GM23338 (cell line): ENCODE measurements around the gene ITGA2. TPM values are rescaled to one million over a fixed set of nuclear protein-coding genes. Genes with fewer than 3 reads are reported as not detected.

Source experiments
- ATAC-seq: fragments of 200-7000 bp; cut with Tn5 transposase; 3 replicates; pipeline ENCODE4 v1.9.1; 2020
- DNase-seq: peaks from one replicate; pipeline ENCODE4 v3.0.0-alpha.2; 2015; ENCODE audit warnings: low spot score
- H2AFZ ChIP-seq: fragments of 200-600 bp; sonication (generic); 2 replicates; pipeline ENCODE4 v1.8.0; 2016; ENCODE audit warnings: antibody characterized with exemption, mild to moderate bottlenecking, moderate library complexity
- H3F3A ChIP-seq: fragments of 200-600 bp; sonication (generic); replicated peaks from 2 replicates; pipeline ENCODE4 v1.8.0; 2017; ENCODE audit warnings: antibody characterized with exemption, mixed run types, low read depth
- H3K27ac ChIP-seq: fragments of 200-600 bp; sonication (generic); 2 replicates; pipeline ENCODE4 v1.6.1; 2016; ENCODE audit warnings: low read depth
- H3K27me3 ChIP-seq: fragments of 200-600 bp; sonication (generic); 2 replicates; pipeline ENCODE4 v1.8.0; 2016; ENCODE audit warnings: mild to moderate bottlenecking, mixed run types, moderate library complexity; ENCODE audit not compliant: insufficient read depth
- H3K36me3 ChIP-seq: fragments of 200-600 bp; sonication (generic); 2 replicates; pipeline ENCODE4 v1.8.0; 2016; ENCODE audit warnings: mild to moderate bottlenecking; ENCODE audit not compliant: insufficient read depth
- H3K4me1 ChIP-seq: fragments of 200-600 bp; sonication (generic); 2 replicates; pipeline ENCODE4 v1.8.0; 2016; ENCODE audit warnings: mild to moderate bottlenecking, moderate library complexity; ENCODE audit not compliant: insufficient read depth
- H3K4me2 ChIP-seq: fragments of 200-600 bp; sonication (generic); 2 replicates; pipeline ENCODE4 v1.7.1; 2017; ENCODE audit warnings: mixed run types
- H3K4me3 ChIP-seq: fragments of 200-600 bp; sonication (generic); 2 replicates; pipeline ENCODE4 v1.6.1; 2016; ENCODE audit warnings: mixed run types
- H3K79me2 ChIP-seq: fragments of 200-600 bp; sonication (generic); replicated peaks from 2 replicates; pipeline ENCODE4 v1.8.0; 2017; ENCODE audit warnings: mild to moderate bottlenecking; ENCODE audit not compliant: insufficient read depth
- H3K9me2 ChIP-seq: fragments of 200-600 bp; sonication (generic); 2 replicates; pipeline ENCODE4 v1.8.0; 2017; ENCODE audit not compliant: insufficient read depth
- H4K20me1 ChIP-seq: fragments of 200-600 bp; sonication (generic); replicated peaks from 2 replicates; pipeline ENCODE4 v1.8.0; 2017; ENCODE audit warnings: mild to moderate bottlenecking; ENCODE audit not compliant: insufficient read depth
- H3K27ac Mint-ChIP-seq: 2 replicates; pipeline ENCODE4 v1.8.0; 2020; ENCODE audit warnings: inconsistent platforms, mild to moderate bottlenecking, moderate library complexity, mixed read lengths
- H3K27me3 Mint-ChIP-seq: 3 replicates; pipeline ENCODE4 v1.8.0; 2022; ENCODE audit warnings: low read depth, mild to moderate bottlenecking, moderate library complexity, mixed read lengths, inconsistent platforms; ENCODE audit not compliant: insufficient read depth, poor library complexity
- H3K36me3 Mint-ChIP-seq: 3 replicates; pipeline ENCODE4 v1.8.0; 2021; ENCODE audit warnings: low read depth, mild to moderate bottlenecking, inconsistent platforms, moderate library complexity, mixed read lengths
- H3K4me1 Mint-ChIP-seq: 3 replicates; pipeline ENCODE4 v1.8.0; 2020; ENCODE audit warnings: mild to moderate bottlenecking, inconsistent platforms, mixed read lengths
- H3K4me3 Mint-ChIP-seq: 3 replicates; pipeline ENCODE4 v1.8.0; 2021; ENCODE audit warnings: moderate library complexity, mild to moderate bottlenecking, inconsistent platforms, mixed read lengths
- H3K9me3 Mint-ChIP-seq: 3 replicates; pipeline ENCODE4 v1.8.0; 2020; ENCODE audit warnings: moderate library complexity, mild to moderate bottlenecking, inconsistent platforms, mixed read lengths
- CREB1 ChIP-seq: fragments of 250-450 bp; sonication (Bioruptor Pico); IDR thresholded peaks from 2 replicates; pipeline ENCODE4 v1.5.0; 2020; ENCODE audit warnings: low read depth, mild to moderate bottlenecking, moderate library complexity
- CTCF ChIP-seq, 2 experiments: fragments of 200-600 bp in 1 of 2; sonication (generic) in 1 of 2; conservative IDR thresholded peaks; 2 replicates each; pipeline versions ENCODE4 v1.5.1 to v1.6.1; 2016 to 2017; ENCODE audit warnings: antibody characterized with exemption in 2 of 2, low read depth in 2 of 2, mild to moderate bottlenecking in 2 of 2, moderate library complexity in 1 of 2
- EZH2 ChIP-seq: fragments of 200-600 bp; sonication (generic); IDR thresholded peaks from one replicate; pipeline ENCODE4 v1.8.0; 2017; ENCODE audit warnings: antibody characterized with exemption, mild to moderate bottlenecking, low read depth; ENCODE audit not compliant: unreplicated experiment
- EZH2phosphoT487 ChIP-seq: fragments of 200-600 bp; sonication (generic); IDR thresholded peaks from one replicate; pipeline ENCODE4 v1.8.1; 2018; ENCODE audit warnings: antibody characterized with exemption; ENCODE audit not compliant: unreplicated experiment
- JUNB ChIP-seq: IDR thresholded peaks from one replicate; pipeline ENCODE4 v1.6.1; 2016; ENCODE audit warnings: antibody characterized with exemption; ENCODE audit not compliant: unreplicated experiment
- NANOG ChIP-seq: IDR thresholded peaks from 2 replicates; pipeline ENCODE4 v1.6.1; 2016; ENCODE audit warnings: antibody characterized with exemption, borderline replicate concordance
- POLR2AphosphoS5 ChIP-seq: IDR thresholded peaks from 2 replicates; pipeline ENCODE4 v1.6.1; 2016; ENCODE audit warnings: antibody characterized with exemption, low read depth
- REST ChIP-seq: IDR thresholded peaks from one replicate; pipeline ENCODE4 v1.6.1; 2018; ENCODE audit warnings: antibody characterized with exemption; ENCODE audit not compliant: unreplicated experiment
- STAT1 ChIP-seq: IDR thresholded peaks from one replicate; pipeline ENCODE4 v1.6.1; 2016; ENCODE audit warnings: antibody characterized with exemption; ENCODE audit not compliant: unreplicated experiment
- ZNF114 ChIP-seq: fragments of 250-450 bp; sonication (Bioruptor Pico); IDR thresholded peaks from 2 replicates; pipeline ENCODE4 v1.5.0; 2020; ENCODE audit warnings: mild to moderate bottlenecking, moderate library complexity
- ZNF331 ChIP-seq: fragments of 250-450 bp; sonication (Bioruptor Pico); IDR thresholded peaks from 2 replicates; pipeline ENCODE4 v1.5.0; 2020; ENCODE audit warnings: low read depth, mild to moderate bottlenecking, moderate library complexity
- ZNF462 ChIP-seq: fragments of 250-450 bp; sonication (Bioruptor Pico); IDR thresholded peaks from 2 replicates; pipeline ENCODE4 v1.5.0; 2020; ENCODE audit warnings: mild to moderate bottlenecking, moderate library complexity
- polyA plus RNA-seq: library from polyadenylated mRNA; unstranded; fragments of >200 nt; fragmentation: Nextera tagmentation; extraction: Ambion mirVana; gene quantifications from 2 replicates; pipeline ENCODE4 v1.2.1, GENCODE V29; 2016
- total RNA-seq: library from RNA; depleted of rRNA; stranded (reverse); fragments of >200 nt; shearing (Covaris generic); gene quantifications from 2 replicates; pipeline ENCODE4 v1.2.3, GENCODE V29; 2014
- TF ChIP-seq, protein P1 (sequence below): IDR thresholded peaks from 2 replicates; pipeline ENCODE4 v1.6.1; 2016; ENCODE audit warnings: antibody characterized with exemption

ITGA2 gene
- total and polyA plus RNA-seq, 2 experiments from 2014 or later = 2.6 to 7.1 TPM

DNA sequence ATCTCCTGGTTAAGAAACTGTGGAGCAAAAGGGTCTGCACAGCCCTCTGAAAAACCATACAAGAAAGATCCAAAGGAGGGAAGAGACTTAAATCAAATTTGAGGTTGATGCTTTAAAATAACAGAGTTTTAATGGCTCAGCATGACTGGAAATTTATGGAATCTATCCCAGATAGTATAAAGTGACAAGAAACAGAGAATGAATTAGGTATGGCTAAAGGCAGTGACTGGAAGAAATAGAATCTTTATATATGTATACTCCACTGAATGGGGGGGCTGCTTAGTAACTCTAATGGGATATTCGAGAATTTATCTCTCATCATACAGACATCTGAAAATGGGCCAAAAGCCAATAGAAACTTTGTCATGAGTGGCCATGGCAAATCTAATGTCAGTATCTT is 138.0 kb downstream of the ITGA2 start:
- no peak overlapping the region for H3K4me2 ChIP-seq
- H3K36me3 Mint-ChIP-seq = no peaks in the 10 kb centered on the region
- ATAC-seq = no peak

More for the DNA sequence above, 138.0 kb downstream of the ITGA2 start:
- H3F3A ChIP-seq = no peaks in the 10 kb centered on the region
- no peak overlapping the region for H3K4me3 Mint-ChIP-seq
- no peaks in the 10 kb centered on the region; the same call in 1 of the 2 replicates for H4K20me1 ChIP-seq
- no peak overlapping the region for H3K27ac Mint-ChIP-seq
- H2AFZ ChIP-seq = no peak overlapping the region
- H3K27me3 ChIP-seq = no peaks in the 10 kb centered on the region
- H3K4me1 Mint-ChIP-seq = no peaks in the 10 kb centered on the region
- no peaks in the 10 kb centered on the region for H3K79me2 ChIP-seq
- no peaks in the 10 kb centered on the region for H3K36me3 ChIP-seq
- H3K9me3 Mint-ChIP-seq = no peaks in the 10 kb centered on the region
- H3K4me1 ChIP-seq = no peaks in the 10 kb centered on the region
- H3K4me3 ChIP-seq = no peak overlapping the region
- 0 out of 2 replicates have a peak, but pooled peaks cover 16% of the 10 kb centered on the region for H3K9me2 ChIP-seq
- no peaks in the 10 kb centered on the region for H3K27me3 Mint-ChIP-seq
- TF ChIP-seq CTCF (conservative IDR thresholded peaks at IDR 0.05; ENCODE audit: low read depth in 2 of 2) (no peak), CREB1 (CRISPR knock-in tag) (no peak), POLR2AphosphoS5 (no peak), JUNB (no peak), STAT1 (no peak), ZNF114 (CRISPR knock-in tag) (no peak), ZNF331 (CRISPR knock-in tag) (no peak), ZNF462 (no peak), EZH2 (no peak), NANOG (no peak), EZH2phosphoT487 (no peak), REST (no peak)
- TF ChIP-seq, protein P1, sequence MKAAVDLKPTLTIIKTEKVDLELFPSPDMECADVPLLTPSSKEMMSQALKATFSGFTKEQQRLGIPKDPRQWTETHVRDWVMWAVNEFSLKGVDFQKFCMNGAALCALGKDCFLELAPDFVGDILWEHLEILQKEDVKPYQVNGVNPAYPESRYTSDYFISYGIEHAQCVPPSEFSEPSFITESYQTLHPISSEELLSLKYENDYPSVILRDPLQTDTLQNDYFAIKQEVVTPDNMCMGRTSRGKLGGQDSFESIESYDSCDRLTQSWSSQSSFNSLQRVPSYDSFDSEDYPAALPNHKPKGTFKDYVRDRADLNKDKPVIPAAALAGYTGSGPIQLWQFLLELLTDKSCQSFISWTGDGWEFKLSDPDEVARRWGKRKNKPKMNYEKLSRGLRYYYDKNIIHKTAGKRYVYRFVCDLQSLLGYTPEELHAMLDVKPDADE = no peak
- H3K27ac ChIP-seq = no peak overlapping the region
- no peak for DNase-seq
